Activated T-cell treated with anti-CD3 and anti-CD28 coated beads, Interleukin-2, amount 50 U/mL, for 72 hours (primary cell): ENCODE results near the gene NELL2. TPM values are rescaled to one million over a fixed set of nuclear protein-coding genes. Genes with fewer than 3 reads are reported as not detected.

Experiments used
- ATAC-seq, 2 donors: fragments of 150-1000 bp; cut with Tn5 transposase; replicated peaks in 1 of 2; 2 replicates each; pipeline ENCODE4 v1.10.0; 2021; ENCODE audit warnings: moderate library complexity in 2 of 2, mild to moderate bottlenecking in 1 of 2
- DNase-seq, 2 donors: peaks; one replicate each; pipeline ENCODE4 v3.0.0; 2021 to 2022; ENCODE audit warnings: mixed read lengths in 1 of 2
- H3K27ac Mint-ChIP-seq: one replicate; pipeline ENCODE4 v1.8.0; 2022; ENCODE audit warnings: mild to moderate bottlenecking, moderate library complexity, mixed read lengths
- H3K27me3 Mint-ChIP-seq: one replicate; pipeline ENCODE4 v1.8.0; 2022; ENCODE audit warnings: low read depth, mixed read lengths
- H3K36me3 Mint-ChIP-seq, 2 donors: one replicate each; pipeline ENCODE4 v1.8.0; 2022; ENCODE audit warnings: mixed read lengths in 2 of 2, mild to moderate bottlenecking in 1 of 2; ENCODE audit not compliant: insufficient read depth in 2 of 2
- H3K4me1 Mint-ChIP-seq: one replicate; pipeline ENCODE4 v1.8.0; 2022; ENCODE audit warnings: low read depth, mixed read lengths
- H3K4me3 Mint-ChIP-seq, 2 donors: one replicate each; pipeline ENCODE4 v1.8.0; 2022; ENCODE audit warnings: mild to moderate bottlenecking in 2 of 2, mixed read lengths in 2 of 2, moderate library complexity in 2 of 2
- H3K9me3 Mint-ChIP-seq, 2 donors: one replicate each; pipeline ENCODE4 v1.8.0; 2022; ENCODE audit warnings: mixed read lengths in 2 of 2
- total RNA-seq, 2 donors: library from RNA; stranded (reverse); gene quantifications; one replicate each; pipeline ENCODE4 v1.2.3, GENCODE V29; 2022

NELL2 gene
- total RNA-seq, 2 donors from 2014 or later = 36.3 to 66.0 TPM

GRCh38 chr12:44589697-44590096, 286.4 kb downstream of the NELL2 start:
- Mint-ChIP-seq H3K4me3 (no peak overlapping the region), H3K27me3 (no peaks in the 10 kb centered on the region), H3K4me1 (no peaks in the 10 kb centered on the region), H3K9me3 (no peaks in the 10 kb centered on the region), H3K27ac (no peak overlapping the region), H3K36me3 (peaks cover 0 to 6% of the 10 kb centered on the region in 2 donors)
- DNase-seq = no peak
- peak in 1 of 2 donors; percentile 28 for ATAC-seq

- ATAC-seq = no peak
- H3K27ac Mint-ChIP-seq = no peak overlapping the region
These were observed 287.5 kb downstream of the NELL2 start for GRCh38 chr12:44588651-44589050.

GRCh38 chr12:44584625-44585024, 291.5 kb downstream of the NELL2 start:
- H3K4me1 Mint-ChIP-seq = no peaks in the 10 kb centered on the region
- H3K27me3 Mint-ChIP-seq = no peaks in the 10 kb centered on the region
- no peak overlapping the region for H3K27ac Mint-ChIP-seq
- no peak overlapping the region for H3K4me3 Mint-ChIP-seq
- no peak for ATAC-seq
- no peak for DNase-seq
- H3K9me3 Mint-ChIP-seq = no peaks in the 10 kb centered on the region
- H3K36me3 Mint-ChIP-seq = no peaks in the 10 kb centered on the region

More at GRCh38 chr12:44588651-44589050, 287.5 kb downstream of the NELL2 start:
- no peaks in the 10 kb centered on the region for H3K9me3 Mint-ChIP-seq
- no peak for DNase-seq
- H3K27me3 Mint-ChIP-seq = no peaks in the 10 kb centered on the region
- no peaks in the 10 kb centered on the region for H3K4me1 Mint-ChIP-seq
- peaks cover 0 to 6% of the 10 kb centered on the region in 2 donors for H3K36me3 Mint-ChIP-seq
- H3K4me3 Mint-ChIP-seq = no peak overlapping the region

GRCh38 chr12:44582521-44582920, 293.6 kb downstream of the NELL2 start:
- no peak overlapping the region for H3K27ac Mint-ChIP-seq
- H3K4me3 Mint-ChIP-seq = no peak overlapping the region
- H3K4me1 Mint-ChIP-seq = no peaks in the 10 kb centered on the region
- H3K27me3 Mint-ChIP-seq = no peaks in the 10 kb centered on the region
- H3K36me3 Mint-ChIP-seq = peaks cover 0 to 4% of the 10 kb centered on the region in 2 donors
- H3K9me3 Mint-ChIP-seq = no peaks in the 10 kb centered on the region
- peak in 1 of 2 donors; percentile 30 for ATAC-seq
- DNase-seq = no peak

- Mint-ChIP-seq H3K27ac (no peak overlapping the region), H3K4me3 (no peak overlapping the region)
These were observed 294.4 kb downstream of the NELL2 start for GRCh38 chr12:44581642-44582242.

DNA sequence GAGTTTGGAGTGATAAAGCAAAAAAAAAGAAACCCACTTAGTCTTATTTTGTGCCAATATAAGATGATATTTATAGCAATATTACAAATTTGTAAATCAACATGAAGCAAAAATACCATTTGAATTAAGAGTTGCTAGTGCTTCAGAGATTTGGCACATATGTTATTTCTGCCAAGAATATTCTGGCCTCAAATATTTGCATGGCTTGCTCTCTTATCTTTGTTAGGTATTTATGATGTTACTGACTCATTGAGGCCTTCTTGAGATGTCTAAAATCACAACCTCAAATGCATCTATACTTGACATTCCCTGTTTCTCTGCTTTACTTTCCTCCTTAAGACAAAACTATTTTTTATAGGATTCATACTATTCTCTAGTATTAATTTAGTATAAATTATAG, 301.5 kb downstream of the NELL2 start:
- DNase-seq (no peak), ATAC-seq (no peak)
- Mint-ChIP-seq H3K27me3 (no peaks in the 10 kb centered on the region), H3K4me3 (no peak overlapping the region), H3K36me3 (peaks cover 0 to 4% of the 10 kb centered on the region in 2 donors), H3K9me3 (no peaks in the 10 kb centered on the region), H3K4me1 (no peaks in the 10 kb centered on the region), H3K27ac (no peak overlapping the region)

More at GRCh38 chr12:44581642-44582242, 294.4 kb downstream of the NELL2 start:
- no peaks in the 10 kb centered on the region for H3K27me3 Mint-ChIP-seq
- peaks cover 0 to 4% of the 10 kb centered on the region in 2 donors for H3K36me3 Mint-ChIP-seq
- H3K9me3 Mint-ChIP-seq = no peaks in the 10 kb centered on the region
- ATAC-seq = no peak
- DNase-seq = no peak
- no peaks in the 10 kb centered on the region for H3K4me1 Mint-ChIP-seq

DNA sequence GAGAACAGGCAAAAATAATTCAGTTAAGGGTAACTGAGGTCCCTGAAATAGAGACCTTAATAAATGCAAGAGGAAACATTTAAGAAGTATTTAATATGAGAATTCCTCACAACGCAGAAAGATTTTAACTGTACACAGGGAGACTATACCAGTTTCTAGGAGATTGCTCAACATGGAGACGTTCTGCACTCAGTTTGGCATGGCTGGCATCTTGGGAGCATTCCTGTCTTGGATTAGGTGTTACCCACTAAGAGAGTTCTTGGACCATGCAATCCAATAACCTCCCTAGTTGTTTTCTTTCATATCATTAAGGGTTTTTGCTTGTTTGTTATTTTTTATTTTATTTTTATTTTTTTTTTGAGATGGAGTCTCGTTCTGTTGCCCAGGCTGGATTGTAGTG, 302.4 kb downstream of the NELL2 start:
- no peak overlapping the region for H3K27ac Mint-ChIP-seq
- no peaks in the 10 kb centered on the region for H3K27me3 Mint-ChIP-seq
- no peaks in the 10 kb centered on the region for H3K9me3 Mint-ChIP-seq
- H3K4me1 Mint-ChIP-seq = no peaks in the 10 kb centered on the region
- peaks cover 0 to 4% of the 10 kb centered on the region in 2 donors for H3K36me3 Mint-ChIP-seq
- DNase-seq = no peak
- no peak overlapping the region for H3K4me3 Mint-ChIP-seq
- ATAC-seq = no peak

- H3K36me3 Mint-ChIP-seq = no peaks in the 10 kb centered on the region
- H3K4me1 Mint-ChIP-seq = no peaks in the 10 kb centered on the region
- H3K9me3 Mint-ChIP-seq = no peaks in the 10 kb centered on the region
- H3K4me3 Mint-ChIP-seq = no peak overlapping the region
- DNase-seq (no peak), ATAC-seq (no peak)
- H3K27ac Mint-ChIP-seq = no peak overlapping the region
- no peaks in the 10 kb centered on the region for H3K27me3 Mint-ChIP-seq
These were observed 305.0 kb downstream of the NELL2 start for GRCh38 chr12:44571006-44571550.

DNA sequence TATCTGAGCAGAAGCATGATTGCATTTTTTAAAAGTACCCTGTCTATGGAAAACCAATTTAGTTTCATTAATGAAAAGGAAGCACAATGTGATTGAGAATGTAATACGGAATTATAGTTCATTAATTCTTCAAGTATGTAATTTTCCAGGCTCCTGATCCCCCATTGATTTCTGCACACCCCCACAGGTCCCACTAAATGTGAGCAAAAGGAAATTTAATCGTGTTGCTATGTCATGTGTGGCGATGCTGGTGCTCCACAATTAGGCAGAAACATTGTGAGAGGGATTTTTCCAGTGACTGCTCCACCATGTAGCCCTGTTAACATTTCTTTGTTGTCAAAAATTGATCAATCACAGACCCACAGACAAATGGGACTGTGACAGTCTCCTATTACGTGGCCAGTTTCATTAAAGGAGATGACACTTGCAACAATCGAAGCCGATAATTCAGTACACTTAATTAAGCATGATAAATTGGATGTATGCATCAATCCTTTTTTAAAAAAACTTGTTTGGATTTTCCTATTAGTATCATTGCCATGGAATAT, 306.0 kb downstream of the NELL2 start:
- Mint-ChIP-seq H3K27ac (no peak overlapping the region), H3K4me1 (no peaks in the 10 kb centered on the region), H3K9me3 (no peaks in the 10 kb centered on the region), H3K4me3 (no peak overlapping the region), H3K27me3 (no peaks in the 10 kb centered on the region), H3K36me3 (peaks cover 0 to 4% of the 10 kb centered on the region in 2 donors)
- ATAC-seq (no peak), DNase-seq (no peak)

DNA sequence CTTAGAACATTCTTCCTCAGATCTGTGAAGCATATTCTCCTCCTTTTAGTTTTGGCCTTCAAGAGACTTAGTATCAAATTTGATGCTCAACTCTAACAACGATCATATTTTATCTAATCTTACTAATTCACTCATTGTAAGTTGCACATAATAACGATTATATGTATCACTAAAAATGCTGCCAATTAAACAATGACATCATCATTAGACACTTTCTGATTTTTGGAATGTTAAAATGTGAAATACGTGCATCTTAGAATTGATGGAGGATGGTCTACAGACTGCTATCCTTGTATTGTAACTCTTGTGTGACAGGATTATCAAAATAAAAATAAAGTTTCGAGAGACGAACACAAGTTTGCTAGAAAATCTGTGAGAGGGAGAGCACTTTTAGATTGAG, 311.0 kb downstream of the NELL2 start:
- ATAC-seq (no peak), DNase-seq (no peak)
- Mint-ChIP-seq H3K36me3 (peaks cover 0 to 4% of the 10 kb centered on the region in 2 donors), H3K27me3 (no peaks in the 10 kb centered on the region), H3K9me3 (no peaks in the 10 kb centered on the region), H3K4me1 (no peaks in the 10 kb centered on the region), H3K27ac (no peak overlapping the region), H3K4me3 (no peak overlapping the region)

- ATAC-seq (no peak), DNase-seq (no peak)
- no peaks in the 10 kb centered on the region for H3K4me1 Mint-ChIP-seq
- H3K4me3 Mint-ChIP-seq = no peak overlapping the region
- H3K36me3 Mint-ChIP-seq = peaks cover 0 to 4% of the 10 kb centered on the region in 2 donors
- peaks cover 0 to 1% of the 10 kb centered on the region in 2 donors for H3K9me3 Mint-ChIP-seq
- no peak overlapping the region for H3K27ac Mint-ChIP-seq
- H3K27me3 Mint-ChIP-seq = no peaks in the 10 kb centered on the region
These were observed 312.6 kb downstream of the NELL2 start for GRCh38 chr12:44563486-44563885.

GRCh38 chr12:44558340-44559100, 317.6 kb downstream of the NELL2 start:
- peaks cover 0 to 7% of the 10 kb centered on the region in 2 donors for H3K36me3 Mint-ChIP-seq
- H3K27me3 Mint-ChIP-seq = no peaks in the 10 kb centered on the region
- ATAC-seq (no peak), DNase-seq (no peak)
- H3K4me1 Mint-ChIP-seq = no peaks in the 10 kb centered on the region
- no peak overlapping the region for H3K4me3 Mint-ChIP-seq
- H3K27ac Mint-ChIP-seq = no peak overlapping the region
- H3K9me3 Mint-ChIP-seq = peaks cover 3 to 5% of the 10 kb centered on the region in 2 donors

GRCh38 chr12:44555454-44555853, 320.7 kb downstream of the NELL2 start:
- DNase-seq (no peak), ATAC-seq (no peak)
- Mint-ChIP-seq H3K36me3 (peaks cover 0 to 9% of the 10 kb centered on the region in 2 donors), H3K27ac (no peak overlapping the region), H3K4me3 (no peak overlapping the region), H3K4me1 (no peaks in the 10 kb centered on the region), H3K9me3 (peaks cover 5% of the 10 kb centered on the region in 2 donors), H3K27me3 (no peaks in the 10 kb centered on the region)
